Activated T-helper 2 cell treated with anti-CD3 and anti-CD28 coated beads, Interferon-gamma antibody, Interleukin-2, Interleukin-4, amounts not matched to agents 10 μg/mL and 5 μg/mL and 100 μg/mL, durations not matched to agents 14 hours and 24 hours and 36 hours (primary cell): ENCODE measurements around the gene MEAK7. TPM values are rescaled to one million over a fixed set of nuclear protein-coding genes. Genes with fewer than 3 reads are reported as not detected.

Experiments used
- DNase-seq: peaks from one replicate; pipeline ENCODE4 v3.0.0; 2021; ENCODE audit warnings: low spot score
- H3K27ac Mint-ChIP-seq: one replicate; pipeline ENCODE4 v1.8.0; 2021; ENCODE audit warnings: mixed read lengths
- H3K27me3 Mint-ChIP-seq: one replicate; pipeline ENCODE4 v1.8.0; 2021; ENCODE audit warnings: low read depth, mixed read lengths
- H3K36me3 Mint-ChIP-seq: one replicate; pipeline ENCODE4 v1.8.0; 2021; ENCODE audit warnings: low read depth, mixed read lengths
- H3K4me1 Mint-ChIP-seq: one replicate; pipeline ENCODE4 v1.8.0; 2021; ENCODE audit warnings: low read depth, mixed read lengths
- H3K4me3 Mint-ChIP-seq: one replicate; pipeline ENCODE4 v1.8.0; 2021; ENCODE audit warnings: low read depth, mild to moderate bottlenecking, moderate library complexity, mixed read lengths
- H3K9me3 Mint-ChIP-seq: one replicate; pipeline ENCODE4 v1.8.0; 2021; ENCODE audit warnings: mixed read lengths
- intact Hi-C: fragments of 100-400 bp; cut with micrococcal nuclease; formaldehyde crosslinking; loops from one replicate; pipeline ENCODE4 v1.15.1; 2023
- total RNA-seq: library from RNA; stranded (reverse); gene quantifications from 2 replicates; pipeline ENCODE4 v1.2.3, GENCODE V29; 2022

Gene MEAK7
- total RNA-seq, 1 donor from 2014 or later, result 15.4 TPM

DNA sequence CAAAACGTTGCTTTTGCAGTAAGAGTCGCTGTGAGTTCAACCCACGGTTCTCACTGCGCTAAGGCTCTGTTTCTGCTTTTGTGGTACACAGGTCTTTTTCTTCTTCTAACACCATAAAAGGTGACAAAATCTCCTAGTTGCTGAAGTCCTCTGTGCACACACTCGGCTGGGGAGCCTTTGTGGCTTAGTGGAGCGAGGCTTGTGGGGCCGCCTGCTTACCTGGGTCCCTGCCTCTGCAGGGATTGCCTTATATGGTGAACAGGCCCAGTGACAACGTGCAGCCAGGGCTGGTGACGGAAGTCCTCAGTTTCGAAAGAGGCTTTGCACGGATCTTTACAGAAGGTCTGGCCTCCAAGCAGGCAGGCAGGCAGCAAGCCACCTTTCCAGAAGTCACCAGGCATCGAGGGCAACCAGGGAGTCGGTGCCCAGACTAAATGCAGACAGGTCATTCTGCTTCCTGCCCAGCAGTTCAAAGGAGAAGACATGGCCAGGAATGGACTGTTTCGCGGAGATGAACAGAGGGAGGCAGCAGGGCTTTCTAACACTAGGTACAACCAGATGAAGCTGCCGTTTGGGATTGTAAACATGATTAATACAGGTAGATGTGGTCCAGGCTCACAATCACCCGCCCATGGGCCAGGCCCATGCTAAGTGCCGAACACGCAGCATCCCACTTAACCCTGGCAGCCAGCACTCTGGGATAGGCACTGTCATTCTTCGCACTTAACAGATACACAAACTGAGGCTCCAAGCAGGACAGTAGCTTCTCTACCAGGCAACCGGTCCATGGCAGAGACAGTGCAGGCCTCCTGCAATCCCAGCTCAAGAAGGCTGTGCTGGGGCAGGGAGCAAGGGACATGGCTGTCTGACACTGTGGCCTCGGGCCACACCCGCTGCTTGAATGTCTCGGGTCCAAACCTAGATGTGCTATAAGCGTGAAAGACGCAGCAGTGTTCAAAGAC, 10.7 kb upstream of the MEAK7 start:
- no peaks in the 10 kb centered on the region for H3K27me3 Mint-ChIP-seq
- DNase-seq, result peak; percentile 85
- peak overlapping the region; percentile 71 for H3K4me3 Mint-ChIP-seq
- intact Hi-C loops, result loop anchor here (1.0 to 5.0 kb wide), 3 partner anchors 34 to 222 kb away; no protein-coding TSS in a partner anchor
- peak overlapping the region; percentile 97 for H3K27ac Mint-ChIP-seq
- peaks cover 14% of the 10 kb centered on the region for H3K36me3 Mint-ChIP-seq
- H3K4me1 Mint-ChIP-seq, result peaks cover 74% of the 10 kb centered on the region
- H3K9me3 Mint-ChIP-seq, result no peaks in the 10 kb centered on the region

DNA sequence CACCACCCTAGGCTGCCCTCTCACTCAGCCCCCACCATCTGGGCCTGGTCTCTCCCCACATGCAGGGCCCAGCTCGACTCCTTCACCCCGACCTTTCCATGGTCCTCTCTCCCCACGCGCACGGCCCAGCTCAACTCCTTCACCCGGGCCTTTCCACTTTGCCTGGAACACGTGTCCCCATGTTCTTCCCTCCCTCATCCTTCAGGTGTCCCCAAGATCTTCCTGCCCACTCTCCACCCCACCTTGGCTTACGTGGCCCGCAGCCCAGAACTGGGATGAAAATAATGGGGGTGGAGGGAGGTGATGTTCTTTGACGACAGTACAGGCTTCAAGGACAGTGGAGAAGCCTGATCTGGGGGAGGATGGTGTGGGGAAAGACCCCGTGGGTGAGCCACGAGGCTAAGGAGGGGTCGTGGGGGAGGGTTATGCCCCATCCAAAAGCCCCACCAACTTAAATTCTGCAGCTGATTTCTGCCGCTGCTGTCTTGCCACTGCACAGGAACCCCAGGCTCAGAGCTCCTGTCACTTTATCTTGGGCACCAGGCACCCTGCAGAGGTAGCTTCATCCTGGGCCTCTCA, 9.9 kb upstream of the MEAK7 start:
- peaks cover 69% of the 10 kb centered on the region for H3K4me1 Mint-ChIP-seq
- no peaks in the 10 kb centered on the region for H3K27me3 Mint-ChIP-seq
- H3K27ac Mint-ChIP-seq, result peak overlapping the region; percentile 97
- H3K36me3 Mint-ChIP-seq, result peaks cover 17% of the 10 kb centered on the region
- H3K4me3 Mint-ChIP-seq, result peak overlapping the region; percentile 71
- no peak for DNase-seq
- intact Hi-C loops, result loop anchor here (5.0 kb wide), 1 partner anchor 223 kb away; no protein-coding TSS in a partner anchor
- H3K9me3 Mint-ChIP-seq, result no peaks in the 10 kb centered on the region

GRCh38 chr16:84513666-84514065, 9.2 kb upstream of the MEAK7 start:
- intact Hi-C loops, result loop anchor here (5.0 kb wide), 1 partner anchor 224 kb away; no protein-coding TSS in a partner anchor
- DNase-seq, result no peak
- no peak overlapping the region for H3K4me3 Mint-ChIP-seq
- peak overlapping the region; percentile 97 for H3K27ac Mint-ChIP-seq
- peaks cover 66% of the 10 kb centered on the region for H3K4me1 Mint-ChIP-seq
- H3K9me3 Mint-ChIP-seq, result no peaks in the 10 kb centered on the region
- H3K27me3 Mint-ChIP-seq, result no peaks in the 10 kb centered on the region
- peaks cover 17% of the 10 kb centered on the region for H3K36me3 Mint-ChIP-seq

DNA sequence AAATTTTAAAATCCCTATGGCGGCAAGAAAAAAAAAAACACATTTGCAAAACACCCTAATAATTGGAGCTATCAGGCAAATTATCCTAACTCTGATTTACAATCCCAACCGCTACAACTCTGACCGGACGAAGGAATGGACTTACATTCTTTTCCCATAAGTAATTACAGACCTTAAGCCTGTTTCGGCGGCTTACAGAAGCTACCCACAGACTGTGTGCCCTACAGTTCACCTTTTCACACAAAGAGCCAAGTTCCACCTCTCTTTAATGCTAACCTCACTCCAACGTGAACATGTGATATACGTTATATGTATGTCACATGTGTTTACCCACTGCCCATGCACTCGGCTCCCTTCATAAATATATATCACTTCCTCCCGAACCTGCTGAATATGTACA, 8.7 kb upstream of the MEAK7 start:
- Mint-ChIP-seq H3K9me3 (no peaks in the 10 kb centered on the region), H3K36me3 (peaks cover 15% of the 10 kb centered on the region), H3K27me3 (no peaks in the 10 kb centered on the region), H3K4me1 (peaks cover 67% of the 10 kb centered on the region), H3K27ac (peak overlapping the region; percentile 97), H3K4me3 (no peak overlapping the region)
- no peak for DNase-seq
- intact Hi-C loops, result loop anchor here (5.0 kb wide), 1 partner anchor 224 kb away; no protein-coding TSS in a partner anchor

GRCh38 chr16:84511831-84512230, 7.4 kb upstream of the MEAK7 start:
- H3K27me3 Mint-ChIP-seq, result no peaks in the 10 kb centered on the region
- peaks cover 70% of the 10 kb centered on the region for H3K4me1 Mint-ChIP-seq
- H3K27ac Mint-ChIP-seq, result peak overlapping the region; percentile 74
- DNase-seq, result no peak
- no peaks in the 10 kb centered on the region for H3K9me3 Mint-ChIP-seq
- intact Hi-C loops, result loop anchor here (1.0 to 5.0 kb wide), 2 partner anchors 110 to 225 kb away; no protein-coding TSS in a partner anchor
- peaks cover 13% of the 10 kb centered on the region for H3K36me3 Mint-ChIP-seq
- no peak overlapping the region for H3K4me3 Mint-ChIP-seq

GRCh38 chr16:84511180-84511800, 6.8 kb upstream of the MEAK7 start:
- H3K27ac Mint-ChIP-seq, result peak overlapping the region; percentile 74
- H3K4me3 Mint-ChIP-seq, result no peak overlapping the region
- H3K27me3 Mint-ChIP-seq, result no peaks in the 10 kb centered on the region
- peaks cover 8% of the 10 kb centered on the region for H3K36me3 Mint-ChIP-seq
- no peaks in the 10 kb centered on the region for H3K9me3 Mint-ChIP-seq
- H3K4me1 Mint-ChIP-seq, result peaks cover 68% of the 10 kb centered on the region
- intact Hi-C loops, result loop anchor here (1.0 to 5.0 kb wide), 2 partner anchors 111 to 226 kb away; no protein-coding TSS in a partner anchor
- peak; percentile 75 for DNase-seq

- Mint-ChIP-seq H3K4me1 (peaks cover 65% of the 10 kb centered on the region), H3K27ac (no peak overlapping the region), H3K27me3 (no peaks in the 10 kb centered on the region), H3K9me3 (no peaks in the 10 kb centered on the region), H3K36me3 (peaks cover 6% of the 10 kb centered on the region), H3K4me3 (no peak overlapping the region)
- intact Hi-C loops, result loop anchor here (5.0 to 10.0 kb wide), 2 partner anchors 218 to 424 kb away; no protein-coding TSS in a partner anchor
- DNase-seq, result no peak
Observed at GRCh38 chr16:84509032-84509950, 4.8 kb upstream of the MEAK7 start.

GRCh38 chr16:84508502-84508901, 4.0 kb upstream of the MEAK7 start:
- Mint-ChIP-seq H3K4me3 (peak overlapping the region; percentile 7), H3K27ac (peak overlapping the region; percentile 42)
- intact Hi-C loops, result loop anchor here (5.0 to 10.0 kb wide), 2 partner anchors 219 to 424 kb away; no protein-coding TSS in a partner anchor

DNA sequence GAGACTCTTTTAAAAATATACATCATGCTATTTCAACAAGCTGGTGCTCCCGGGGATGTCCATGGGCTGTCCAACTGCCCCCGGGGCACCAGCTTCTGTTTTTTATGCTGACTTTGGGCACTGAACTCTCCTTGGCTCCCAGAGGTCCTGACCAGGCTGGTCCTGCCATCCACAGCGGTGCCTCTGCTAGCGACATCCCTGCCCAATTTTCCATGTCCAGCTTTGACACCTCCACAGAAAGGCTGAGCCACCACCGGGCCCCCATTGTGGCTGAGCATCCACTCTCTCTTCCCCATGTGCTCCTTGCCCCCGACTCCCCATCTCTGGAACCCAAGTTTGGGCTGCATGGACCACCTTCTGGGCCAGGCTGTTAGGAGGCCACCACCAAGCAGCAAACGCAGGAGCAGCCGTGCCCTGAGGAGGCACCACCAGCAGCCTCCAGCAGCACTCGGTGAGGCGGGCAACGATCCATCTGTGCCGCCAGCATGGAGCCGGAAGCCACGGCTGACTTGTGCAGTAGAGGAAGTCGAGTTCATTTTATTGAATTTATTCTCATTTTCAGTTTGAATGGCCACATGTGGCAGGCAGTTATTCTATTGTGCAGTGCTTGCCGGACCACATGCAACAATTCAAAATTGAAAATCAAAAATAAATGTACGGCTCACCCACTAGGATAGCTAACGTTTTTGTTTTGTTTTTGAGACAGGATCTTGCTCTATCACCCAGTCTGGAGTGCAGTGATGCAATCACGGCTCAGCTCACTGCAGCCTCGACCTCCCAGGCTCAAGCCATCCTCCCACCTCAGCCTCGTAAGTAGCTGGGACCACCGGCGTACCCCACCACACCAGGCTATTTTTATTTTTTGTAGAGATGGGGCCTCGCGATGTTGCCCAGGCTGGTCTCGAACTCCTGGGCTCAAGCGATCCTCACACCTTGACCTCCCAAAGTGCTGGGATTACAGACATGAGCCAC, 2.8 kb upstream of the MEAK7 start:
- peak overlapping the region; percentile 68 for H3K4me3 Mint-ChIP-seq
- intact Hi-C loops, result loop anchor here (2.0 to 10.0 kb wide), 3 partner anchors 220 to 550 kb away; no protein-coding TSS in a partner anchor
- H3K9me3 Mint-ChIP-seq, result no peaks in the 10 kb centered on the region
- H3K27me3 Mint-ChIP-seq, result no peaks in the 10 kb centered on the region
- no peak for DNase-seq
- peak overlapping the region; percentile 83 for H3K27ac Mint-ChIP-seq
- H3K4me1 Mint-ChIP-seq, result peaks cover 53% of the 10 kb centered on the region
- peaks cover 6% of the 10 kb centered on the region for H3K36me3 Mint-ChIP-seq

More at GRCh38 chr16:84508502-84508901, 4.0 kb upstream of the MEAK7 start:
- DNase-seq, result peak; percentile 30
- Mint-ChIP-seq H3K4me1 (peaks cover 62% of the 10 kb centered on the region), H3K27me3 (no peaks in the 10 kb centered on the region), H3K9me3 (no peaks in the 10 kb centered on the region), H3K36me3 (peaks cover 6% of the 10 kb centered on the region)

GRCh38 chr16:84505249-84506187, 1.1 kb upstream of the MEAK7 start:
- Mint-ChIP-seq H3K4me3 (peak overlapping the region; percentile 88), H3K36me3 (peaks cover 6% of the 10 kb centered on the region), H3K9me3 (no peaks in the 10 kb centered on the region), H3K27me3 (no peaks in the 10 kb centered on the region), H3K4me1 (peaks cover 44% of the 10 kb centered on the region), H3K27ac (peak overlapping the region; percentile 89)
- intact Hi-C loops, result loop anchor here (1.0 to 10.0 kb wide), 4 partner anchors 222 to 549 kb away; no protein-coding TSS in a partner anchor
- no peak for DNase-seq
